Adrenal gland (tissue), 5 donors: Measurements from ENCODE around the gene SLC18B1.

Source experiments
- CTCF ChIP-seq, 6 experiments: fragments of 450-650 bp in 4 of 6; fragments of 200-600 bp in 2 of 6; sonication (generic) in 1 of 6; IDR thresholded peaks; 1 replicate in 5 of 6; 2 replicates in 1 of 6; pipeline versions ENCODE4 v1.5.1 to v1.8.0; 2016 to 2021; ENCODE audit warnings: antibody characterized with exemption in 6 of 6, mild to moderate bottlenecking in 2 of 6, moderate library complexity in 1 of 6
- POLR2A ChIP-seq, 2 donors: fragments of 450-650 bp; IDR thresholded peaks; one replicate each; pipeline ENCODE4 v1.6.1; 2017; ENCODE audit warnings: antibody characterized with exemption in 2 of 2, mild to moderate bottlenecking in 2 of 2, moderate library complexity in 1 of 2
- donor health status: DM: no; HTN: no; CAD: no.

DNA sequence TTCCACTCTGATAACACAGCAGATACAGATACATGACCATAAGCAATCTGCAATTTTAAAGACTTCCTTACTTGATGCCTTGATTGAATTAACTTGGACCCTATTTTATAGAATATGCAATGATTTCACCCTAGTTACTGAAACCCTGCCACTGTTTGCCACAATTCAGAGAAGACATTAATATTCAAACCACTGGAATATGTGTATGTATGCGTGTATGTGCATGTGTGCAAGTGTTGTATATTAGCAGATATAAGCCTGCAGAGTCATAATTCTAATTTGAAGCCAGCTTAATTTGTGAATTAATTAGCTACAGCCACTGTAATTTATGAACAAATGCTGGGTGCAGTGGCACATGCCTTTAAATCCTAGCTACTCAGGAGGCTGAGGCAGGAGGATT, 50.0 kb downstream of the SLC18B1 start:
- TF ChIP-seq CTCF (IDR thresholded peaks at IDR 0.05): no peak
- no peak for TF ChIP-seq POLR2A (IDR thresholded peaks at IDR 0.05)
